Suprapubic skin (tissue), 3 donors: ENCODE results near the gene FAM193A.

Source experiments
- POLR2AphosphoS5 ChIP-seq, 3 donors: sonication (generic); formaldehyde crosslinking; IDR thresholded peaks; one replicate each; pipeline ENCODE4 v1.6.1; 2017; ENCODE audit warnings: antibody characterized with exemption in 3 of 3
- TF ChIP-seq, protein P1 (sequence below), 2 donors: fragments of 200-600 bp in 1 of 2; fragments of 450-650 bp in 1 of 2; sonication (generic) in 1 of 2; IDR thresholded peaks; one replicate each; pipeline ENCODE4 v1.5.1; 2016 to 2019; ENCODE audit warnings: antibody characterized with exemption in 2 of 2, mild to moderate bottlenecking in 1 of 2, moderate library complexity in 1 of 2

DNA sequence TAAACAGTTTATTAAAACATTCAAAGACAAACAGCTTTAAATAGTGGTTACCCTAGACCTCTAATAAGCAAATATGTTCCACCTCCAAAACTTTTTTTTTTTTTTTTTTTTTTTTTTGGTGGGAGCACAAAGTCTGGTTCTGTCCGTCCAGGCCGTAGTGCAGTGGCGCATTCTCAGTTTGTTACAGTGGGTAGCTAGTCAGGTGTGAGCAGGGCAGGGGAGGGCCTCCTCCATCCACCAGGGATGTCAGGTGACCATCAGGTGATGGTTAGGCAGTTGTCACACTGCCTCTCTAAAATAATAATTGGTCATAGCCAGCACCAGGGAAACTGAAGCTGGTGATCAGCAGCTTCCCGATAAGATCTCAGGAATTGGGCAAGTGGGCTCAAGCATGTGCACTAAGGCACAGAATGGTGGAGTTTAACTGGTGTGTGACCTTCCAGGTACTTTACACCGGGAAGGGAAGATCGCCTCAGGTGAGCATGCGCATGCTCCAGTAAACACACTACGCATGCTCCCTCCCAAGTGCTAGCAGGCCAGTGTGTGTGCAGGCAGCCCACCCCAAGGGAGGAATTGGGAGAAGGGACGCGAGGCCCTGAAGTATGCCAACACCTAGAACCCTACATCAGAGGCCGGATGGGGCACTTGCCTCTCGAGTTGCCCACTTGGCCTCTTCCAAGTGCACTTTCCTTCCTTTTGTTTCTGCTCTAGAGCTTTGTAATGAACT is 192.5 kb downstream of the FAM193A start:
- TF ChIP-seq, protein P1, sequence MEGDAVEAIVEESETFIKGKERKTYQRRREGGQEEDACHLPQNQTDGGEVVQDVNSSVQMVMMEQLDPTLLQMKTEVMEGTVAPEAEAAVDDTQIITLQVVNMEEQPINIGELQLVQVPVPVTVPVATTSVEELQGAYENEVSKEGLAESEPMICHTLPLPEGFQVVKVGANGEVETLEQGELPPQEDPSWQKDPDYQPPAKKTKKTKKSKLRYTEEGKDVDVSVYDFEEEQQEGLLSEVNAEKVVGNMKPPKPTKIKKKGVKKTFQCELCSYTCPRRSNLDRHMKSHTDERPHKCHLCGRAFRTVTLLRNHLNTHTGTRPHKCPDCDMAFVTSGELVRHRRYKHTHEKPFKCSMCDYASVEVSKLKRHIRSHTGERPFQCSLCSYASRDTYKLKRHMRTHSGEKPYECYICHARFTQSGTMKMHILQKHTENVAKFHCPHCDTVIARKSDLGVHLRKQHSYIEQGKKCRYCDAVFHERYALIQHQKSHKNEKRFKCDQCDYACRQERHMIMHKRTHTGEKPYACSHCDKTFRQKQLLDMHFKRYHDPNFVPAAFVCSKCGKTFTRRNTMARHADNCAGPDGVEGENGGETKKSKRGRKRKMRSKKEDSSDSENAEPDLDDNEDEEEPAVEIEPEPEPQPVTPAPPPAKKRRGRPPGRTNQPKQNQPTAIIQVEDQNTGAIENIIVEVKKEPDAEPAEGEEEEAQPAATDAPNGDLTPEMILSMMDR (IDR thresholded peaks at IDR 0.05): no peak
- no peak for TF ChIP-seq POLR2AphosphoS5 (IDR thresholded peaks at IDR 0.05)
